NCI-H1092 treated with DMSO at 0.1 percent for 48 hours (cell line): ENCODE data around the gene BSCL2.
"Not testable (repeated sequence)": the region's sequence is repeated elsewhere in the genome, so short reads cannot be mapped to it uniquely, and the experiment has no call there.

Experiments used
- DNase-seq: peaks from one replicate; lab custom pipeline; 2025; lab: John Stamatoyannopoulos, UW

BSCL2 gene

GRCh38 chr11:62687508-62688396, 19.5 kb downstream of the BSCL2 start:
- DNase-seq = no peak

- DNase-seq = no peak
Measured at GRCh38 chr11:62682518-62682917, 24.7 kb downstream of the BSCL2 start.

GRCh38 chr11:62680825-62681240, 26.4 kb downstream of the BSCL2 start:
- DNase-seq = peak; percentile 40

GRCh38 chr11:62678770-62679696, 28.2 kb downstream of the BSCL2 start, which contains the start of gene UBXN1:
Gene UBXN1 (minus strand): TSS chr11:62679073. CDS start chr11:62678923, 150 bp downstream.
- DNase-seq = peak; percentile 90

GRCh38 chr11:62678433-62678769, 28.8 kb downstream of the BSCL2 start:
- DNase-seq = no peak

- DNase-seq = no peak
Measured at GRCh38 chr11:62677714-62678113, 29.5 kb downstream of the BSCL2 start.

GRCh38 chr11:62677156-62677555, 30.1 kb downstream of the BSCL2 start:
- DNase-seq = no peak

- DNase-seq = no peak
Measured at GRCh38 chr11:62676698-62677097, 30.5 kb downstream of the BSCL2 start.

GRCh38 chr11:62675415-62675814, 31.8 kb downstream of the BSCL2 start:
- not testable (repeated sequence) for DNase-seq

GRCh38 chr11:62673196-62673525, 34.1 kb downstream of the BSCL2 start:
- DNase-seq = no peak

- peak; percentile 89 for DNase-seq
Measured at GRCh38 chr11:62671608-62672389, 35.4 kb downstream of the BSCL2 start, which contains the start of the genes LBHD1 and UQCC3. Gene LBHD1 (minus strand): TSS chr11:62672267. CDS start chr11:62670031, 2,236 bp downstream. Gene UQCC3 (plus strand): TSS chr11:62671673. CDS start chr11:62671746, 73 bp downstream.

GRCh38 chr11:62671236-62671607, 36.0 kb downstream of the BSCL2 start:
- DNase-seq = peak; percentile 80

- DNase-seq = no peak
Measured at GRCh38 chr11:62669420-62670161, 37.6 kb downstream of the BSCL2 start.

- no peak for DNase-seq
Measured at GRCh38 chr11:62667460-62667859, 39.8 kb downstream of the BSCL2 start.

GRCh38 chr11:62666259-62666926, 40.8 kb downstream of the BSCL2 start:
- no peak for DNase-seq

GRCh38 chr11:62665599-62666258, 41.5 kb downstream of the BSCL2 start:
- DNase-seq = peak; percentile 63

- DNase-seq = peak; percentile 98
Measured at GRCh38 chr11:62665075-62665598, 42.1 kb downstream of the BSCL2 start, which contains the start of the genes C11orf98 and CSKMT. Gene C11orf98 (minus strand): TSS chr11:62665210. CDS start chr11:62665169, 41 bp downstream. Gene CSKMT (plus strand): TSS chr11:62665312. CDS start chr11:62665880, 568 bp downstream.

GRCh38 chr11:62664405-62665074, 42.7 kb downstream of the BSCL2 start:
- DNase-seq = peak; percentile 87
